ENCODE results near the gene CHRM3. TPM values are rescaled to one million over a fixed set of nuclear protein-coding genes. Genes with fewer than 3 reads are reported as not detected.

Gene CHRM3
- total RNA-seq, 2 donors from 2014 or later, result 2.0 to 5.5 TPM

DNA sequence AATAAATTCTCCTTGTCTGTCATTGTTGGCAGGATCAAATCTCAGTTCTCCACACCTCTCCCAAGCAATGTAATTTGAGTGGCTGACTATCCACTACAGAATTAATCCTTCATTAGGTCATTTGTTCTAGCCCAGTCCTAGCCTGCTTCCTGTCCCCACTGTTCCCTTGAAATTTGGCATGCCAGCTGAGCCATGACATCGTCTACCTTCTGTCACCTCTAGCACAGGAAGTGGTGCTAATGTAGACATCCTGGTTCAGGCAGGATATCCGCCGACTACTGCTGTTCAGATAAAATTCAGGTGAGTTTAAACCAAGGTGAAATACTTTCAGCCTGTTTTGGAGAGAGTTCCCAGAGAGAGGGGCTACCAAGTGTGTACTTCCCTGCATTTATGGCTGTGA is 5.9 kb downstream of the CHRM3 start:
- Mint-ChIP-seq H3K27me3 (ENCODE audit: insufficient read depth) (peaks cover 43% of the 10 kb centered on the region), H3K4me1 (peaks cover 10% of the 10 kb centered on the region), H3K4me3 (no peak overlapping the region), H3K27ac (no peak overlapping the region), H3K9me3 (no peaks in the 10 kb centered on the region), H3K36me3 (ENCODE audit: low read depth) (no peaks in the 10 kb centered on the region)
- Histone ChIP-seq H3K9ac (ENCODE audit: extremely low read depth, low read length, poor library complexity, severe bottlenecking) (no peak overlapping the region), H3K4me3 (ENCODE audit: low read length) (no peak overlapping the region), H3K4me1 (ENCODE audit: control insufficient read depth, insufficient read depth, low read length) (no peaks in the 10 kb centered on the region), H3K27me3 (ENCODE audit: control insufficient read depth, insufficient read depth, low read length, poor library complexity, severe bottlenecking) (peaks cover 34% of the 10 kb centered on the region), H3K9me3 (ENCODE audit: control insufficient read depth, low read length) (no peaks in the 10 kb centered on the region), H3K27ac (ENCODE audit: low read depth, low read length) (no peak overlapping the region), H3K36me3 (ENCODE audit: control insufficient read depth, insufficient read depth, low read length) (no peaks in the 10 kb centered on the region)
- TF ChIP-seq, protein P1, sequence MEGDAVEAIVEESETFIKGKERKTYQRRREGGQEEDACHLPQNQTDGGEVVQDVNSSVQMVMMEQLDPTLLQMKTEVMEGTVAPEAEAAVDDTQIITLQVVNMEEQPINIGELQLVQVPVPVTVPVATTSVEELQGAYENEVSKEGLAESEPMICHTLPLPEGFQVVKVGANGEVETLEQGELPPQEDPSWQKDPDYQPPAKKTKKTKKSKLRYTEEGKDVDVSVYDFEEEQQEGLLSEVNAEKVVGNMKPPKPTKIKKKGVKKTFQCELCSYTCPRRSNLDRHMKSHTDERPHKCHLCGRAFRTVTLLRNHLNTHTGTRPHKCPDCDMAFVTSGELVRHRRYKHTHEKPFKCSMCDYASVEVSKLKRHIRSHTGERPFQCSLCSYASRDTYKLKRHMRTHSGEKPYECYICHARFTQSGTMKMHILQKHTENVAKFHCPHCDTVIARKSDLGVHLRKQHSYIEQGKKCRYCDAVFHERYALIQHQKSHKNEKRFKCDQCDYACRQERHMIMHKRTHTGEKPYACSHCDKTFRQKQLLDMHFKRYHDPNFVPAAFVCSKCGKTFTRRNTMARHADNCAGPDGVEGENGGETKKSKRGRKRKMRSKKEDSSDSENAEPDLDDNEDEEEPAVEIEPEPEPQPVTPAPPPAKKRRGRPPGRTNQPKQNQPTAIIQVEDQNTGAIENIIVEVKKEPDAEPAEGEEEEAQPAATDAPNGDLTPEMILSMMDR (conservative IDR thresholded peaks at IDR 0.05), result no peak
- 88 to 96% methylated on average over 3 of the region's 3 CpGs for WGBS, 2 experiments (ENCODE audit: insufficient coverage in 1 of 2, insufficient read length in 1 of 2)
- DNase-seq, result no peak

DNA sequence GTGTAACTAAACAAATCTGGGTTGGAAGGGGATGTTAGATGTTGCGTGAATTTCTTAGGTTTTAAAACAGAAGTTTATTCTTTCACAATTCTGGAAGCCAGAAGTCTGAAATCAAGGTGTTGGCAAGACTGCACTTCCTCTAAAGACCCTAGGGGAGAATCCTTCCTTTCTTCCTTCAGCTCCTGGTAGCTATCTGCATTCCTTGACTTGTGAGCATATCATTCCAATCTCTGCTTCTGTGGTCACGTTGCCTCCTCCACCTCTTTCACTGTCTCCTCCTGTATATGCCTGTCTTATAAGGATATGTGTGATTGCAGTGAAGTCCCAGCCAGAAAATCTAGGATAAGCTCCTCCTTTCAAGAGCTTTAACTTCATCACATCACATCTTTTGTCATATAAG is 7.7 kb downstream of the CHRM3 start:
- WGBS, 2 experiments (ENCODE audit: insufficient coverage in 1 of 2, insufficient read length in 1 of 2), result 83 to 100% methylated on average over 1 to 2 of the region's 2 CpGs
- no peaks in the 10 kb centered on the region for H3K36me3 ChIP-seq (ENCODE audit: control insufficient read depth, insufficient read depth, low read length)
- peaks cover 25% of the 10 kb centered on the region for H3K27me3 Mint-ChIP-seq (ENCODE audit: insufficient read depth)
- H3K9ac ChIP-seq (ENCODE audit: extremely low read depth, low read length, poor library complexity, severe bottlenecking), result no peak overlapping the region
- no peak overlapping the region for H3K4me3 ChIP-seq (ENCODE audit: low read length)
- H3K4me3 Mint-ChIP-seq, result no peak overlapping the region
- no peaks in the 10 kb centered on the region for H3K9me3 ChIP-seq (ENCODE audit: control insufficient read depth, low read length)
- no peak overlapping the region for H3K27ac ChIP-seq (ENCODE audit: low read depth, low read length)
- H3K27ac Mint-ChIP-seq, result no peak overlapping the region
- no peaks in the 10 kb centered on the region for H3K4me1 ChIP-seq (ENCODE audit: control insufficient read depth, insufficient read depth, low read length)
- no peaks in the 10 kb centered on the region for H3K36me3 Mint-ChIP-seq (ENCODE audit: low read depth)
- TF ChIP-seq, protein P1 (conservative IDR thresholded peaks at IDR 0.05), result no peak
- no peaks in the 10 kb centered on the region for H3K4me1 Mint-ChIP-seq
- H3K9me3 Mint-ChIP-seq, result no peaks in the 10 kb centered on the region
- DNase-seq, result no peak
- H3K27me3 ChIP-seq (ENCODE audit: control insufficient read depth, insufficient read depth, low read length, poor library complexity, severe bottlenecking), result peaks cover 15% of the 10 kb centered on the region

DNA sequence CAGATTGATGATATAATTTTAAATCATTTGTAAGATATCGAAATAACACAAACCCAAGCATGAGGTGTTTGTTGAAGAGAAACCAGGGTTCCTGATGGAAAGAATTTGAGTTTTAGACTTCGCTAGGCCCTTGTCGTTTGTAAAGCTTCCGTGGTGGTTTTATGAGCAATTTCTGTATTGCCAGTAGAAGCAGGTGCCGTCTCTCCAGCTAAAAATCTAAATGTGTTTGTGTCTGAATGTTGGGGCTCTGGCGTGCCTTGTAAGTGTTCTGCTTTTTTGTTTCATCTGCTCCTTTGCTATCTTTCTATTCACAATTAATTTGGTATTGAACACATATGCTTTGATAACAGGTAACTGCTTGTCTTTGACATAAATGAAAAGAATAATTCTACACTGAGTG is 27.5 kb downstream of the CHRM3 start:
- H3K4me3 ChIP-seq (ENCODE audit: low read length), result no peak overlapping the region
- 52 to 73% methylated on average over 2 to 6 of the region's 6 CpGs for WGBS, 2 experiments (ENCODE audit: insufficient coverage in 1 of 2, insufficient read length in 1 of 2)
- H3K27me3 ChIP-seq (ENCODE audit: control insufficient read depth, insufficient read depth, low read length, poor library complexity, severe bottlenecking), result no peaks in the 10 kb centered on the region
- no peaks in the 10 kb centered on the region for H3K36me3 Mint-ChIP-seq (ENCODE audit: low read depth)
- no peak for DNase-seq
- H3K9ac ChIP-seq (ENCODE audit: extremely low read depth, low read length, poor library complexity, severe bottlenecking), result no peak overlapping the region
- TF ChIP-seq, protein P1 (conservative IDR thresholded peaks at IDR 0.05), result no peak
- H3K9me3 Mint-ChIP-seq, result peaks cover 2% of the 10 kb centered on the region
- H3K36me3 ChIP-seq (ENCODE audit: control insufficient read depth, insufficient read depth, low read length), result no peaks in the 10 kb centered on the region
- H3K4me3 Mint-ChIP-seq, result no peak overlapping the region
- H3K27ac Mint-ChIP-seq, result no peak overlapping the region
- no peaks in the 10 kb centered on the region for H3K9me3 ChIP-seq (ENCODE audit: control insufficient read depth, low read length)
- H3K4me1 ChIP-seq (ENCODE audit: control insufficient read depth, insufficient read depth, low read length), result no peaks in the 10 kb centered on the region
- H3K4me1 Mint-ChIP-seq, result no peaks in the 10 kb centered on the region
- H3K27me3 Mint-ChIP-seq (ENCODE audit: insufficient read depth), result no peaks in the 10 kb centered on the region
- H3K27ac ChIP-seq (ENCODE audit: low read depth, low read length), result no peak overlapping the region
